Nephron (organoid): ENCODE results near the gene FOXN3.
A peak's percentile ranks its signal among the peaks of the same experiment; 100 is the strongest.

Source experiments
- H3K27ac Mint-ChIP-seq, 3 experiments: 2 replicates each; pipeline ENCODE4 v1.8.0; 2020; ENCODE audit warnings: mixed read lengths in 3 of 3, mild to moderate bottlenecking in 2 of 3, moderate library complexity in 1 of 3
- H3K27me3 Mint-ChIP-seq: 2 replicates; pipeline ENCODE4 v1.8.0; 2021; ENCODE audit warnings: low read depth, mild to moderate bottlenecking, moderate library complexity, mixed read lengths
- H3K36me3 Mint-ChIP-seq: 2 replicates; pipeline ENCODE4 v1.8.0; 2020; ENCODE audit warnings: low read depth, mixed read lengths
- H3K4me1 Mint-ChIP-seq: 2 replicates; pipeline ENCODE4 v1.8.0; 2020; ENCODE audit warnings: mixed read lengths
- H3K4me3 Mint-ChIP-seq, 3 experiments: 2 replicates each; pipeline ENCODE4 v1.8.0; 2020; ENCODE audit warnings: mild to moderate bottlenecking in 3 of 3, mixed read lengths in 3 of 3, moderate library complexity in 2 of 3
- H3K9me3 Mint-ChIP-seq: 2 replicates; pipeline ENCODE4 v1.8.0; 2020; ENCODE audit warnings: mixed read lengths
- CTCF ChIP-seq, 3 experiments: fragments of 200-600 bp; sonication (generic); IDR thresholded peaks; one replicate each; pipeline ENCODE4 v1.5.0; 2021; ENCODE audit warnings: antibody characterized with exemption in 3 of 3; ENCODE audit not compliant: unreplicated experiment in 3 of 3

FOXN3 gene

GRCh38 chr14:89348722-89349121, 68.3 kb downstream of the FOXN3 start:
- Mint-ChIP-seq H3K36me3 (peaks cover 51% of the 10 kb centered on the region), H3K27ac (peak overlapping the region; percentile 75 to 100 (median 92)), H3K4me1 (peaks cover 60% of the 10 kb centered on the region), H3K27me3 (no peaks in the 10 kb centered on the region), H3K9me3 (no peaks in the 10 kb centered on the region), H3K4me3 (no peak overlapping the region)
- TF ChIP-seq CTCF (IDR thresholded peaks at IDR 0.05; ENCODE audit: unreplicated experiment in 3 of 3): no peak

GRCh38 chr14:89347885-89348284, 69.1 kb downstream of the FOXN3 start:
- Mint-ChIP-seq H3K9me3 (no peaks in the 10 kb centered on the region), H3K27me3 (no peaks in the 10 kb centered on the region), H3K27ac (peak overlapping the region in 2 of 3 experiments; percentile 75 to 100), H3K4me1 (peaks cover 57% of the 10 kb centered on the region), H3K4me3 (no peak overlapping the region), H3K36me3 (peaks cover 51% of the 10 kb centered on the region)
- no peak for TF ChIP-seq CTCF (IDR thresholded peaks at IDR 0.05; ENCODE audit: unreplicated experiment in 3 of 3)

DNA sequence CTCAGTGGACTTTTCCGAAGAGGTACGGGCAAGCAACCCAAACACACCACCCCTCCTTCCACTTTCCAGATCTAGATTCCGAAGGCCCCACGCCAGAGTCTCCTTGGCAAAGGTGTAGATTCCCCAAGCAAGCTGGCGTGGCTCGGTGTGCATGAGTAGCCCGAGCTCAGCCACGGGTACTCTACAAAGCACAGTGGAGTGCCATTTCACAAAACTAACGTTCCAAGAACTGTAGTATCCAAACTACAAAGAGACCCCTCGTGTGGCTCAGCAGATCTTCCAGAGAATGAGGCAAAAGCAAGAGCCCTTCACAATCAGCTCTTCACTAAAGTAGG, 72.1 kb downstream of the FOXN3 start:
- Mint-ChIP-seq H3K4me1 (peaks cover 45% of the 10 kb centered on the region), H3K9me3 (no peaks in the 10 kb centered on the region), H3K4me3 (no peak overlapping the region), H3K27ac (peak overlapping the region in 1 of 3 experiments; percentile 18), H3K36me3 (peaks cover 41% of the 10 kb centered on the region), H3K27me3 (no peaks in the 10 kb centered on the region)
- TF ChIP-seq CTCF (IDR thresholded peaks at IDR 0.05; ENCODE audit: unreplicated experiment in 3 of 3): no peak

- no peak for TF ChIP-seq CTCF (IDR thresholded peaks at IDR 0.05; ENCODE audit: unreplicated experiment in 3 of 3)
Measured at GRCh38 chr14:89343356-89343755, 73.7 kb downstream of the FOXN3 start.

DNA sequence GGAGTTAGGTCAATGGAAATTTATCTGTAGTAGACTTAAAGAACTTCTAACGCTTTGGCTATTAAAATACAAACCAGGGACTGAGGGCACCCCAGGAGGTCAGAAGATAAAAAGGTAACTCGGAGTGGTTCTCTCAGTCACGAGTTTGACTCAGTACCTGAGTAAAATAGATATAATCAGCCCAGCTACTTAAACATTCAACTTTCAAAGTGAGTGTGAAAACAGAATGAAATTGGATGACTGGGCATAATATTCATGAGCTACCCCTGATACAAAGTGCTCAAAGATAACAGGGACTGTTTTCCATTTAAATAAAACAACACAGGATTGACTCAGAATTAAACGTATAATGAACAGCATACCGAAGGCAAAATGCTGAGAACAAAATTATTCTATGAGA, 75.0 kb downstream of the FOXN3 start:
- Mint-ChIP-seq H3K4me3 (no peak overlapping the region), H3K36me3 (peaks cover 20% of the 10 kb centered on the region), H3K9me3 (no peaks in the 10 kb centered on the region), H3K27me3 (no peaks in the 10 kb centered on the region), H3K4me1 (peaks cover 53% of the 10 kb centered on the region), H3K27ac (peak overlapping the region in 1 of 3 experiments; percentile 74)
- no peak for TF ChIP-seq CTCF (IDR thresholded peaks at IDR 0.05; ENCODE audit: unreplicated experiment in 3 of 3)

More at GRCh38 chr14:89343356-89343755, 73.7 kb downstream of the FOXN3 start:
- peak overlapping the region in 2 of 3 experiments; percentile 45 to 58 for H3K27ac Mint-ChIP-seq
- H3K36me3 Mint-ChIP-seq: peaks cover 30% of the 10 kb centered on the region
- H3K4me3 Mint-ChIP-seq: no peak overlapping the region
- H3K27me3 Mint-ChIP-seq: no peaks in the 10 kb centered on the region
- no peaks in the 10 kb centered on the region for H3K9me3 Mint-ChIP-seq
- H3K4me1 Mint-ChIP-seq: peaks cover 44% of the 10 kb centered on the region
